NCI-H345 treated with DMSO at 0.1 percent for 48 hours (cell line): ENCODE results near the gene WNK3.
"Not testable (repeated sequence)": the region's sequence is repeated elsewhere in the genome, so short reads cannot be mapped to it uniquely, and the experiment has no call there.

Source experiments
- DNase-seq: peaks from one replicate; lab custom pipeline; 2025; ENCODE audit not compliant: unreplicated experiment; lab: John Stamatoyannopoulos, UW

WNK3 gene

GRCh38 chrX:54357414-54358377 is at the start of gene WNK3:
TSS of gene WNK3 (minus strand) at chrX:54358046.
- peak; percentile 80 for DNase-seq

GRCh38 chrX:54407266-54407665 is 49.4 kb upstream of the WNK3 start:
- DNase-seq = no peak

DNA sequence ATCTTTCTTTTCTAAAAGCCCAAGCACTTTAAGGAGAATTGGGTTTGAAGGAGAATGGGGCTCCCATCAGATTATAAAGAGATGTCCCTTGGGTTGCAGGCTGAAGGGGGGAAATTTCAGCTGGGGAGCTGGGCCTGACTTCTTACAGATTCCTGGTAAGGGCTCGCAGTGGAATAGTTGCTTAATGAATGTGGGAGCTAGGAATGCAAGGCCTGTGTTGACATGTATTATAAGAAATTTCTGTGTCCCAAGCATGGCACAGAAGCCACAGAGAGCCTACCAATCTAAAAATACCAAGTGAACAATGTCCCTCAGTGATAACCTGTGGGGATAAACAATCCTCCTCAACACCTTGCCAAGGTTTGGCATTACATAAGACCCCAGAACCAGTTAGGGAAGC is 39.3 kb upstream of the WNK3 start:
- DNase-seq = no peak

DNA sequence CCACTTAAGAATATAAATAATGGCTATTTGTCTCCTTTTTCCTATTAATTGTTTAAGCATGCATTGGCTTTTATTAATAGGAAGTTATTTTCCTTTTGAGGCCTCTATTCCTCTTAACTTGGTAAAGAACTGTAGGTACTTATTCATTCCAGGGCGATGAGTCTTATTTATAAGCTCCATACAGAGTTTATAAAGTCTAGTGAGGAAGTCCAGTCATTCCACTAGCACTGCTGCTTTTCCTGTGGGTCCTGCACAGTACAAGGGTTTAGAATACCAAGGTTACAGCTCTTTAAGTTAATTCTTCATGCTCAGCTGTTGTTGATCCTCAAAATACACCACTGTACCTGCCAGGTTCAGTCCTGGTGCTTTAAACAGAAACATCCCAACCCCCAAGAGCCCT is 28.5 kb upstream of the WNK3 start:
- DNase-seq = no peak

DNA sequence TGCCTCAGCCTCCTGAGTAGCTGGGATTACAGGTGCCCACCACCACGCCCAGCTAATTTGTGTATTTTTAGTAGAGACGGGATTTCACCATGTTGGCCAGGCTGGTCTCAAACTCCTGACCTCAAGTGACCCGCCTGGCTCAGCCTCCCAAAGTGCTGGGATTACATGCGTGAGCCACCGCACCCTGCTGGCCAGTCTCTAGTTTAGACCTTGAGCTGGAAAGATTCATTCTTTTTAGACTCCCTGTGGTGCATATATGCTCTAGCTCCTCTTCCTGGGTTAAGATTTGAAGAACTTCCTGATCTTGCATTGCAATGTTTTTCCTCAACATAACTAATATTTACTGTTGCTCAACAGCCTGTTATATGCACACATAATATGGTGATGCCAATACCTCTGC is 26.8 kb upstream of the WNK3 start:
- not testable (repeated sequence) for DNase-seq

DNA sequence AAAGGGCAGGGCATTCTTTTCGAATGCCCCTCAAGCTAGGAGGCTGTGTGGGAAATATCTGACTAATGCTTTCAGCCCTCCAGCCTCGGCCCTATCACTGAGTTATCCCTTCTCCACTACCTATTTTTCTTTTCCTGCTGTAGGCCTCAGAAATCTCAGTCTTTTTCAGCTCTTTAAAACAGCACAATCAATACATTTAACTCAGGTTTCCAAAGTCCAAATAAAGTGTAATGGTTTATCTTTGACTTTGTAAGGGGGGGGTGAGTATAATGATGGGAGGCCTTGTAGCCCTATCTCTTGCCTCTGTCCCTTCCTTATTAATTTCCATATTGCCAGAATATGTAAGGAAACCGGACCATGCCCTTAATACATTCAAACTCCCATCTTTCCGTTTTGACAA is 1.6 kb upstream of the WNK3 start:
- DNase-seq = no peak

- DNase-seq = peak; percentile 82
Measured at GRCh38 chrX:54358424-54359211, 772 bp upstream of the WNK3 start.

- no peak for DNase-seq
Measured at GRCh38 chrX:54352677-54353076, 5.2 kb downstream of the WNK3 start.

DNA sequence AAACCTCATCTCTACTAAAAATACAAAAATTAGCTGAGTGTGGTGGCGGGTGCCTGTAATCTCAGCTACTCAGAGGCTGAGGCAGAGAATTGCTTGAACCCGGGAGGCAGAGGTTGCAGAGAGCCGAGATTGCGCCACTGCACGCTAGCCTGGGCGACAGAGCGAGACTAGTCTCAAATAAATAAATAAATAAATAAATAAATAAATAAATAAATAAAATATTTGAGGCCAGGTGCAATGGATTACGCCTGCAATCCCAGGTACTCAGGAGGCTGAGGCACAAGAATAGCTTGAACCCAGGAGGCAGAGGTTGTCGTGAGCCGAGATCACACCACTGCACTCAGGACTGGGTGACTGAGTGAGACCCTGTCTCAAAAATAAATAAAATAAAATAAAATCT is 20.5 kb downstream of the WNK3 start:
- not testable (repeated sequence) for DNase-seq

GRCh38 chrX:54325077-54325476 is 32.8 kb downstream of the WNK3 start:
- no peak for DNase-seq

- no peak for DNase-seq
Measured at GRCh38 chrX:54320067-54320466, 37.8 kb downstream of the WNK3 start.

DNA sequence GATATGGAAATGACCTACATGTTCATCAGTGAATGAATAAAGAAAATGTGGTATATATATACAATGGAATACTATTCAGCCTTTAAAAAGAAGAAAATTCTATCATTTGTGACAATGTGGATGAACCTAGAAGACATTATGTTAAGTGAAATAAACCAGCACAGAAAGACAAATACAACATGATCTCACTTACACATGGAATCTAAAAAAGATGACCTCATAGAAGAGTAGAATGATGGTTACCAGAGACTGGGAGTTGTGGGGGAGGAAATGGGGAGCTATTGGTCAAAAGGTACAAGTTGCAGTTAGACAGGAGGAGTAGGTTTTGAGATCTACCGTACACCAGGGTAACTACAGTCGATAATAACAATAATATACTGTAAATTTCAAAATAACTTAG is 51.5 kb downstream of the WNK3 start:
- no peak for DNase-seq

- no peak for DNase-seq
Measured at GRCh38 chrX:54301516-54301915, 56.3 kb downstream of the WNK3 start.

DNA sequence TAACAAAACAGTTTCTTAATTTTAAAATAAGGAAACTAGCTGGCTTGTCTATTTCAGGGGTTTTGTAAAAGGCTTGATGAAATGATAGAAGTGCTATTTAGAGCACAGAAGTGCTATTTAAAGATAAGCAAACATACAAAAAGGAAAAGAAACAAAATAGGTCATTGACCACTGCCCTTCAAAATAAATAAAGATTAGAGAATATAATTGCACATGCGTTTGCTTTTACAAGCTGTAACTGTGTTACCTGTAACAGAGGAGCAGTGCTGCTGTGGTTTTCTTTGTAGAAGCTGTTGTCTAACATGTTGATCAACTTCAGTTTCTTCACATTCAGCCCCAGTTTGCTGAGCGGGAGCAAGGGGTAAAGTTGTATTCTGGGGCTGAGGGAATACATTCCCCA is 63.5 kb downstream of the WNK3 start:
- DNase-seq = no peak

GRCh38 chrX:54292755-54293154 is 65.1 kb downstream of the WNK3 start:
- no peak for DNase-seq

- no peak for DNase-seq
Measured at GRCh38 chrX:54291758-54292157, 66.1 kb downstream of the WNK3 start.

DNA sequence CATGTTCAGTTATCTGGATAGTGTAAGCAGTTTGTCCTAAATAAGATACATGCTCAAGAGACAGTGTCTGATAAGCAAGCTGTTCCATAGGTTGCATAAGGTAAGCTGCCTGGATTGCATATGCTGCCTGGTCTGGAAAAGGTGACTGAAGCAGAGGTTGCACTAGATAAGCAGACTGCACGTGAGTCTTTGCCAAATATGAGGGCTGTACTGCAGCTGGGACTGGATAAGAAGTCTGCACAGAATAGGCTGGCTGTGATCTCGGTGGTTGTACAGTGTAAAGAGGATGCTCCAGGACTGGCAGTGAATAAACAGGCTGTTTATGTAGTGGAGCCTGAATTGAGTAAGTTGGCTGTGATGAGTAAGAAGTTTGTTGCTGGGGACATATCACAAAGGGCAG is 68.9 kb downstream of the WNK3 start:
- no peak for DNase-seq

DNA sequence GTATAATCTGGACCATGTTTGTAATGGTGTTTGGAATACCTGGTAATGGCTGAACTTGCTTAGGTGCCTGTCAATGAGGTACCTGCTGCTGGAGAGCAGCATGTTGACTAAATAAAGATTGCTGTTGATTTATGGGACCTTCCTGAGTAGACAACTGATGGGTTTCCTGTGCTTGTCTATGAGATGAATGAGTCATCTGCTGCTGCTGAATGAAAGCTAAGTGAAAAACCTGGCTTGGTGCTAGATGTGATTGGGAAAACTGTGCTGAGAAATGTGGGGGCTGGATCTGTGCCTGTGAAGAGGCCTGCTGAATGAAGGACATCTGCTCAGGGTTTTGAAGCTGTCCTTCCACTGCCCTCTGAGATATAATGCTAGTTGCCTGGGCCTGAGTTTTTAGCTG is 69.6 kb downstream of the WNK3 start:
- DNase-seq = no peak

DNA sequence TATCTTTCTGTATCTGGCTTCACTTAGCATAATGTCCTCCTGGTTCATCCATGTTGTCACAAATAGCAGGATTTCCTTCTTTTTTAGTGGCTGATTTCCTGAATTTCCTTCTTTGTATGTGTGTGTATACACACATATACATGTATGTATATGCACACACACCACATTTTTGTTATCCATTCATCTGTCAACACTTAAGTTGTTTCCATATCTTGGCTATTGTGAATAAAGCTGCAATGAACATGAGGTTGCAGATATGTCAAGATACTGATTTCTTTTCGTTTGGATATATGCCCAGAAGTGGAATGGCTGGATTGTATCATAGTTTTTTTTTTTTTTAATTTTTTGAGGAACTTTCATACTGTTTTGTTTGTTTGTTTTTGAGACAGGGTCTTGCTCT is 76.2 kb downstream of the WNK3 start:
- DNase-seq = no peak

GRCh38 chrX:54280466-54280865 is 77.4 kb downstream of the WNK3 start:
- no peak for DNase-seq

- DNase-seq = no peak
Measured at GRCh38 chrX:54271664-54272063, 86.2 kb downstream of the WNK3 start.

DNA sequence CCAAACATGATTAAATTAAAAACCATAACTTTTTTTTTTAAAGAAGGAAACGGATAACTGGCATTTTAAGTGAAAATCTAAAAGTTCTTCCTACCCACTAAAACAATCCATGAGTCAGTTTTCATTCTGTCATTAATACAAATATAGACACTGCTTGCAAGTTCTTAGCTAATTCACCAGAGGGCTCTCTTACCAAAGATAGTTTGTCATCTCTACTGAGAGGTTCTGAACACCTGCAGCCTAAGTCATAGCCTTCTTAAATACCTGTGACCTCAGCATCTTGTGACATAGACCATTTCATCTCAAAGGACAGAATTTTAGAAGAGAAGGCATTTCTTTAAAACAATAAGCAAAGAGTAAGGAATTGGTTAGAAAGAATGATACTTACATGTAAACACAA is 109.5 kb downstream of the WNK3 start:
- DNase-seq = peak; percentile 1
